NT2/D1 (cell line): Measurements from ENCODE around the gene ASMT.

Source experiments
- SUZ12 ChIP-seq: IDR thresholded peaks from 2 replicates; pipeline ENCODE4 v1.6.1; 2011; ENCODE audit not compliant: insufficient read length, insufficient read depth; ENCODE audit errors: extremely low read depth
- ZNF274 ChIP-seq: IDR thresholded peaks from 2 replicates; pipeline ENCODE4 v1.6.1; 2011; ENCODE audit warnings: mild to moderate bottlenecking, low read depth, low read length

GRCh38 chrX:1576201-1576992 is 38.5 kb upstream of the ASMT start:
- no peak for TF ChIP-seq ZNF274
- TF ChIP-seq SUZ12: no peak
